ENCODE results near the gene EEF1AKMT2. TPM values are rescaled to one million over a fixed set of nuclear protein-coding genes. Genes with fewer than 3 reads are reported as not detected.

EEF1AKMT2 gene
- total and polyA plus RNA-seq, 2 of the 13 experiments (the other 11 are each of a cell fraction or from before 2014, with no cell fraction given): 11.3 to 19.3 TPM

DNA sequence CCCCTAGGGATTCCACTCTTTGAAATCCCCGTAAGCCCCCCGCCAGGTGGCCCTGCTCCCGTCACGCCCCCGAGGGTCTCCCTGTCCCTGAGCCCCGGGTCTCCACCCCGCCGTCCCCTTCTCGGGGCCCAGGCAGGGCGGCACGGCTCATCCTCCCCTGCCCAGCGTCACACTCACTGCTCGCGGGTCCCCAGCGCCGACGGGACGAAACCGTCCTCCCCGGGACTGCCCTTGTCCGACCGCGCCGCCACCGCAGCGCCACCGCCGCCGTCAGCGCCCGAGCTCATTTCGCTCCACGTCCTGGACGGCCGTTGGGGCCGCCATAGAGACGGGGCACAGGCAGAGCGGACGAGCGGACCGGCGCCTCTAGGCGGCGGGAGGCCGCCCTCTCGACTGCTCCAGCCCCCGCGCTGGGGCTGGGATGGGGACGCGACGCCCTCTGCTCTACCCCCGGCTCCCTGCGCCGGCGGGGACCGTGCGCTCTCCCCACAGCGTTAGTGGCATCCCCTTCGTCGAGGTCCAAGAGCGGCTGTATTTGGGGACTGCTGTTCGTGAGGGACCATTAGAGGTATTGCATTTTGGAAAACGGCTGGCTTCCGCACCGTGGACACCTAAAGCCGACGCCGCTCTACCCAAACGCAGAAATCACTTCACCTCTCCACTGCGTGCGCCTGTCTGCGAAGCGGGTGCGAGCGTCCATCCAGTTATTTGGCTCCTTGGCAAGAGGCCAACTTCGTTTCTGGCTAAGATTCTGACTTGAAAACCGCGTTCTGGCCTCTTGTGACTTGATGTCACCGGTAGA lies at the start of gene EEF1AKMT2 (continued):
- TF ChIP-seq, protein P1, sequence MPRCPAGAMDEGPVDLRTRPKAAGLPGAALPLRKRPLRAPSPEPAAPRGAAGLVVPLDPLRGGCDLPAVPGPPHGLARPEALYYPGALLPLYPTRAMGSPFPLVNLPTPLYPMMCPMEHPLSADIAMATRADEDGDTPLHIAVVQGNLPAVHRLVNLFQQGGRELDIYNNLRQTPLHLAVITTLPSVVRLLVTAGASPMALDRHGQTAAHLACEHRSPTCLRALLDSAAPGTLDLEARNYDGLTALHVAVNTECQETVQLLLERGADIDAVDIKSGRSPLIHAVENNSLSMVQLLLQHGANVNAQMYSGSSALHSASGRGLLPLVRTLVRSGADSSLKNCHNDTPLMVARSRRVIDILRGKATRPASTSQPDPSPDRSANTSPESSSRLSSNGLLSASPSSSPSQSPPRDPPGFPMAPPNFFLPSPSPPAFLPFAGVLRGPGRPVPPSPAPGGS (CRISPR knock-in tag; IDR thresholded peaks at IDR 0.05): peak; percentile 94
- TF ChIP-seq ZBTB3 (CRISPR knock-in tag; IDR thresholded peaks at IDR 0.05; ENCODE audit: borderline replicate concordance, low read depth): no peak; the same call in 1 of the 2 replicates
- peak; percentile 50; the same call in 1 of the 2 replicates for TF ChIP-seq SIX1 (CRISPR knock-in tag; IDR thresholded peaks at IDR 0.05; ENCODE audit: borderline replicate concordance)
- no peak for TF ChIP-seq SP5 (CRISPR knock-in tag; IDR thresholded peaks at IDR 0.05; ENCODE audit: borderline replicate concordance, low read depth)
- TF ChIP-seq, protein P2, sequence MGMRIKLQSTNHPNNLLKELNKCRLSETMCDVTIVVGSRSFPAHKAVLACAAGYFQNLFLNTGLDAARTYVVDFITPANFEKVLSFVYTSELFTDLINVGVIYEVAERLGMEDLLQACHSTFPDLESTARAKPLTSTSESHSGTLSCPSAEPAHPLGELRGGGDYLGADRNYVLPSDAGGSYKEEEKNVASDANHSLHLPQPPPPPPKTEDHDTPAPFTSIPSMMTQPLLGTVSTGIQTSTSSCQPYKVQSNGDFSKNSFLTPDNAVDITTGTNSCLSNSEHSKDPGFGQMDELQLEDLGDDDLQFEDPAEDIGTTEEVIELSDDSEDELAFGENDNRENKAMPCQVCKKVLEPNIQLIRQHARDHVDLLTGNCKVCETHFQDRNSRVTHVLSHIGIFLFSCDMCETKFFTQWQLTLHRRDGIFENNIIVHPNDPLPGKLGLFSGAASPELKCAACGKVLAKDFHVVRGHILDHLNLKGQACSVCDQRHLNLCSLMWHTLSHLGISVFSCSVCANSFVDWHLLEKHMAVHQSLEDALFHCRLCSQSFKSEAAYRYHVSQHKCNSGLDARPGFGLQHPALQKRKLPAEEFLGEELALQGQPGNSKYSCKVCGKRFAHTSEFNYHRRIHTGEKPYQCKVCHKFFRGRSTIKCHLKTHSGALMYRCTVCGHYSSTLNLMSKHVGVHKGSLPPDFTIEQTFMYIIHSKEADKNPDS (CRISPR knock-in tag; IDR thresholded peaks at IDR 0.05): peak; percentile 92
- peak; percentile 85; the same call in 1 of the 2 replicates for TF ChIP-seq ZMAT3 (CRISPR knock-in tag; conservative IDR thresholded peaks at IDR 0.05)
- no peak for TF ChIP-seq ZFP41 (CRISPR knock-in tag; IDR thresholded peaks at IDR 0.05; ENCODE audit: borderline replicate concordance)
- no peak for TF ChIP-seq TCF12 (IDR thresholded peaks at IDR 0.05)
- TF ChIP-seq TCF12 (CRISPR knock-in tag; IDR thresholded peaks at IDR 0.05): no peak
- TF ChIP-seq, protein P3, sequence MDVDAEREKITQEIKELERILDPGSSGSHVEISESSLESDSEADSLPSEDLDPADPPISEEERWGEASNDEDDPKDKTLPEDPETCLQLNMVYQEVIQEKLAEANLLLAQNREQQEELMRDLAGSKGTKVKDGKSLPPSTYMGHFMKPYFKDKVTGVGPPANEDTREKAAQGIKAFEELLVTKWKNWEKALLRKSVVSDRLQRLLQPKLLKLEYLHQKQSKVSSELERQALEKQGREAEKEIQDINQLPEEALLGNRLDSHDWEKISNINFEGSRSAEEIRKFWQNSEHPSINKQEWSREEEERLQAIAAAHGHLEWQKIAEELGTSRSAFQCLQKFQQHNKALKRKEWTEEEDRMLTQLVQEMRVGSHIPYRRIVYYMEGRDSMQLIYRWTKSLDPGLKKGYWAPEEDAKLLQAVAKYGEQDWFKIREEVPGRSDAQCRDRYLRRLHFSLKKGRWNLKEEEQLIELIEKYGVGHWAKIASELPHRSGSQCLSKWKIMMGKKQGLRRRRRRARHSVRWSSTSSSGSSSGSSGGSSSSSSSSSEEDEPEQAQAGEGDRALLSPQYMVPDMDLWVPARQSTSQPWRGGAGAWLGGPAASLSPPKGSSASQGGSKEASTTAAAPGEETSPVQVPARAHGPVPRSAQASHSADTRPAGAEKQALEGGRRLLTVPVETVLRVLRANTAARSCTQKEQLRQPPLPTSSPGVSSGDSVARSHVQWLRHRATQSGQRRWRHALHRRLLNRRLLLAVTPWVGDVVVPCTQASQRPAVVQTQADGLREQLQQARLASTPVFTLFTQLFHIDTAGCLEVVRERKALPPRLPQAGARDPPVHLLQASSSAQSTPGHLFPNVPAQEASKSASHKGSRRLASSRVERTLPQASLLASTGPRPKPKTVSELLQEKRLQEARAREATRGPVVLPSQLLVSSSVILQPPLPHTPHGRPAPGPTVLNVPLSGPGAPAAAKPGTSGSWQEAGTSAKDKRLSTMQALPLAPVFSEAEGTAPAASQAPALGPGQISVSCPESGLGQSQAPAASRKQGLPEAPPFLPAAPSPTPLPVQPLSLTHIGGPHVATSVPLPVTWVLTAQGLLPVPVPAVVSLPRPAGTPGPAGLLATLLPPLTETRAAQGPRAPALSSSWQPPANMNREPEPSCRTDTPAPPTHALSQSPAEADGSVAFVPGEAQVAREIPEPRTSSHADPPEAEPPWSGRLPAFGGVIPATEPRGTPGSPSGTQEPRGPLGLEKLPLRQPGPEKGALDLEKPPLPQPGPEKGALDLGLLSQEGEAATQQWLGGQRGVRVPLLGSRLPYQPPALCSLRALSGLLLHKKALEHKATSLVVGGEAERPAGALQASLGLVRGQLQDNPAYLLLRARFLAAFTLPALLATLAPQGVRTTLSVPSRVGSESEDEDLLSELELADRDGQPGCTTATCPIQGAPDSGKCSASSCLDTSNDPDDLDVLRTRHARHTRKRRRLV (CRISPR knock-in tag; IDR thresholded peaks at IDR 0.05): no peak
- no peak for TF ChIP-seq SUZ12 (IDR thresholded peaks at IDR 0.05; ENCODE audit: low read depth, low read length)
- TF ChIP-seq PCBP1 (IDR thresholded peaks at IDR 0.05; ENCODE audit: borderline replicate concordance, low read depth, low read length): no peak
- TF ChIP-seq PHB2 (IDR thresholded peaks at IDR 0.05; ENCODE audit: partially characterized antibody): no peak
- no peak for TF ChIP-seq ZBTB21 (CRISPR knock-in tag; IDR thresholded peaks at IDR 0.05)
- TF ChIP-seq KAT7 (CRISPR knock-in tag; IDR thresholded peaks at IDR 0.05; ENCODE audit: borderline replicate concordance): peak; percentile 99
- TF ChIP-seq KLF16 (CRISPR knock-in tag; IDR thresholded peaks at IDR 0.05): peak in 1 of 2 experiments; percentile 95; a peak in 2 of 4 replicates
- TF ChIP-seq IKZF4 (CRISPR knock-in tag; IDR thresholded peaks at IDR 0.05; ENCODE audit: borderline replicate concordance, low read depth, not compliant biosample characterization): peak; percentile 62
- TF ChIP-seq, protein P4, sequence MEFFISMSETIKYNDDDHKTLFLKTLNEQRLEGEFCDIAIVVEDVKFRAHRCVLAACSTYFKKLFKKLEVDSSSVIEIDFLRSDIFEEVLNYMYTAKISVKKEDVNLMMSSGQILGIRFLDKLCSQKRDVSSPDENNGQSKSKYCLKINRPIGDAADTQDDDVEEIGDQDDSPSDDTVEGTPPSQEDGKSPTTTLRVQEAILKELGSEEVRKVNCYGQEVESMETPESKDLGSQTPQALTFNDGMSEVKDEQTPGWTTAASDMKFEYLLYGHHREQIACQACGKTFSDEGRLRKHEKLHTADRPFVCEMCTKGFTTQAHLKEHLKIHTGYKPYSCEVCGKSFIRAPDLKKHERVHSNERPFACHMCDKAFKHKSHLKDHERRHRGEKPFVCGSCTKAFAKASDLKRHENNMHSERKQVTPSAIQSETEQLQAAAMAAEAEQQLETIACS (CRISPR knock-in tag; IDR thresholded peaks at IDR 0.05): no peak; the same call in 1 of the 2 replicates
- no peak for TF ChIP-seq CAMTA2 (CRISPR knock-in tag; IDR thresholded peaks at IDR 0.05; ENCODE audit: borderline replicate concordance)
- TF ChIP-seq ZKSCAN5 (CRISPR knock-in tag; IDR thresholded peaks at IDR 0.05): no peak
